Trophoblast cell (in vitro differentiated cells and primary cell): ENCODE results near the gene GNPNAT1.

Experiments
- DNase-seq, 2 donors: peaks; one replicate each; pipeline ENCODE4 v3.0.0-alpha.2; 2016
- H2AFZ ChIP-seq: 2 replicates; pipeline ENCODE4 v1.6.1; 2013; ENCODE audit warnings: low read length, moderate library complexity, mild to moderate bottlenecking; ENCODE audit not compliant: insufficient read depth, poor library complexity
- H2AK5ac ChIP-seq: 2 replicates; pipeline ENCODE4 v1.6.1; 2013; ENCODE audit warnings: mild to moderate bottlenecking, low read length
- H2BK120ac ChIP-seq: 2 replicates; pipeline ENCODE4 v1.6.1; 2013; ENCODE audit warnings: low read length, mild to moderate bottlenecking, moderate library complexity; ENCODE audit not compliant: insufficient read depth, poor library complexity
- H2BK12ac ChIP-seq: 2 replicates; pipeline ENCODE4 v1.6.1; 2013; ENCODE audit warnings: mild to moderate bottlenecking, low read length, moderate library complexity
- H2BK5ac ChIP-seq: 2 replicates; pipeline ENCODE4 v1.6.1; 2013; ENCODE audit warnings: low read length, low read depth, moderate library complexity, mild to moderate bottlenecking; ENCODE audit not compliant: poor library complexity
- H3K14ac ChIP-seq: 2 replicates; pipeline ENCODE4 v1.6.1; 2013; ENCODE audit warnings: mild to moderate bottlenecking, low read length
- H3K18ac ChIP-seq: 2 replicates; pipeline ENCODE4 v1.6.1; 2013; ENCODE audit warnings: mild to moderate bottlenecking, low read length
- H3K23ac ChIP-seq: 2 replicates; pipeline ENCODE4 v1.6.1; 2013; ENCODE audit warnings: low read length
- H3K27ac ChIP-seq: 2 replicates; pipeline ENCODE4 v1.5.1; 2013; ENCODE audit warnings: low read depth, mild to moderate bottlenecking, inconsistent platforms, low read length, moderate library complexity
- H3K27me3 ChIP-seq: 2 replicates; pipeline ENCODE4 v1.6.1; 2013; ENCODE audit warnings: inconsistent platforms, mild to moderate bottlenecking, low read length, moderate library complexity; ENCODE audit not compliant: insufficient read depth
- H3K36me3 ChIP-seq, 2 experiments: 1 replicate in 1 of 2; 2 replicates in 1 of 2; pipeline ENCODE4 v1.6.1; 2013; ENCODE audit warnings: low read length in 2 of 2, mild to moderate bottlenecking in 2 of 2, moderate library complexity in 1 of 2; ENCODE audit not compliant: insufficient read depth in 2 of 2, control insufficient read depth in 1 of 2
- H3K4ac ChIP-seq: 2 replicates; pipeline ENCODE4 v1.6.1; 2013; ENCODE audit warnings: low read depth, mild to moderate bottlenecking, low read length, moderate library complexity
- H3K4me1 ChIP-seq, 2 experiments: 1 replicate in 1 of 2; 2 replicates in 1 of 2; pipeline ENCODE4 v1.6.1; 2013; ENCODE audit warnings: low read length in 2 of 2, mild to moderate bottlenecking in 2 of 2, moderate library complexity in 1 of 2; ENCODE audit not compliant: insufficient read depth in 2 of 2, control insufficient read depth in 1 of 2
- H3K4me2 ChIP-seq: 2 replicates; pipeline ENCODE4 v1.6.1; 2013; ENCODE audit warnings: inconsistent platforms, mild to moderate bottlenecking, low read length, moderate library complexity
- H3K4me3 ChIP-seq: 2 replicates; pipeline ENCODE4 v1.5.1; 2013; ENCODE audit warnings: mild to moderate bottlenecking, low read depth, low read length, inconsistent platforms
- H3K79me1 ChIP-seq: one replicate; pipeline ENCODE4 v1.6.1; 2013; ENCODE audit warnings: low read length
- H3K79me2 ChIP-seq: 2 replicates; pipeline ENCODE4 v1.6.1; 2013; ENCODE audit warnings: low read length, mild to moderate bottlenecking; ENCODE audit not compliant: control insufficient read depth, insufficient read depth, poor library complexity
- H3K9ac ChIP-seq: 2 replicates; pipeline ENCODE4 v1.6.1; 2013; ENCODE audit warnings: mild to moderate bottlenecking, low read length
- H3K9me3 ChIP-seq: 2 replicates; pipeline ENCODE4 v1.6.1; 2013; ENCODE audit warnings: low read depth, mild to moderate bottlenecking, control low read depth, inconsistent platforms, low read length; ENCODE audit not compliant: insufficient read depth
- H4K12ac ChIP-seq: 2 replicates; pipeline ENCODE4 v1.6.1; 2013; ENCODE audit warnings: low read depth, mild to moderate bottlenecking, low read length, moderate library complexity
- H4K8ac ChIP-seq: 2 replicates; pipeline ENCODE4 v1.6.1; 2013; ENCODE audit warnings: low read depth, mild to moderate bottlenecking, low read length, moderate library complexity
- H4K91ac ChIP-seq: one replicate; pipeline ENCODE4 v1.6.1; 2013; ENCODE audit warnings: low read depth, mild to moderate bottlenecking, low read length, moderate library complexity
- WGBS: extraction: QIAGEN DNeasy Blood & Tissue Kit; methylation state at CpG from one replicate; pipeline ENCODE4 v1.1.7; 2013; ENCODE audit warnings: missing lambda C conversion rate; ENCODE audit not compliant: insufficient read length, insufficient coverage; ENCODE audit errors: extremely low coverage; 5-methylcytosine and 5-hydroxymethylcytosine counted together

The GNPNAT1 gene

GRCh38 chr14:52759145-52759544 lies 32.3 kb downstream of the GNPNAT1 start:
- H3K4ac ChIP-seq, result no peak overlapping the region
- H2AFZ ChIP-seq, result no peak overlapping the region
- no peak overlapping the region for H3K9ac ChIP-seq
- H3K23ac ChIP-seq, result no peak overlapping the region
- no peak overlapping the region for H2BK5ac ChIP-seq
- H3K14ac ChIP-seq, result no peak overlapping the region
- H4K8ac ChIP-seq, result no peak overlapping the region
- no CpG with 5 or more reads among the region's 1 CpG for WGBS
- no peaks in the 10 kb centered on the region for H3K79me2 ChIP-seq
- DNase-seq, result no peak
- no peaks in the 10 kb centered on the region for H3K27me3 ChIP-seq
- H3K4me2 ChIP-seq, result no peak overlapping the region
- no peak overlapping the region for H3K18ac ChIP-seq
- H3K9me3 ChIP-seq, result no peaks in the 10 kb centered on the region
- H4K12ac ChIP-seq, result no peak overlapping the region
- no peaks in the 10 kb centered on the region for H3K79me1 ChIP-seq
- H2AK5ac ChIP-seq, result no peak overlapping the region
- H3K27ac ChIP-seq, result no peak overlapping the region
- H3K4me1 ChIP-seq, result no peaks in the 10 kb centered on the region
- H3K36me3 ChIP-seq, result peaks cover 5 to 6% of the 10 kb centered on the region in 2 experiments
- H4K91ac ChIP-seq, result no peak overlapping the region
- H2BK120ac ChIP-seq, result no peak overlapping the region
- H3K4me3 ChIP-seq, result no peak overlapping the region
- no peak overlapping the region for H2BK12ac ChIP-seq

GRCh38 chr14:52755607-52756316 lies 35.6 kb downstream of the GNPNAT1 start:
- H3K9ac ChIP-seq, result no peak overlapping the region
- no peak for DNase-seq
- no peak overlapping the region for H3K14ac ChIP-seq
- H4K12ac ChIP-seq, result no peak overlapping the region
- H3K4me1 ChIP-seq, result no peaks in the 10 kb centered on the region
- H2AK5ac ChIP-seq, result no peak overlapping the region
- no peak overlapping the region for H2BK5ac ChIP-seq
- no peak overlapping the region for H3K4me2 ChIP-seq
- no peak overlapping the region for H3K23ac ChIP-seq
- no peak overlapping the region for H2BK120ac ChIP-seq
- H3K79me1 ChIP-seq, result no peaks in the 10 kb centered on the region
- H2AFZ ChIP-seq, result no peak overlapping the region
- peaks cover 5 to 7% of the 10 kb centered on the region in 2 experiments for H3K36me3 ChIP-seq
- H3K18ac ChIP-seq, result no peak overlapping the region
- H3K9me3 ChIP-seq, result no peaks in the 10 kb centered on the region
- no peak overlapping the region for H3K27ac ChIP-seq
- H3K27me3 ChIP-seq, result no peaks in the 10 kb centered on the region
- no peak overlapping the region for H4K91ac ChIP-seq
- no peak overlapping the region for H2BK12ac ChIP-seq
- no peaks in the 10 kb centered on the region for H3K79me2 ChIP-seq
- H4K8ac ChIP-seq, result no peak overlapping the region
- H3K4me3 ChIP-seq, result no peak overlapping the region
- no CpG with 5 or more reads among the region's 5 CpGs for WGBS
- H3K4ac ChIP-seq, result no peak overlapping the region

GRCh38 chr14:52748647-52749292 lies 42.6 kb downstream of the GNPNAT1 start:
- Histone ChIP-seq H2BK12ac (no peak overlapping the region), H2BK120ac (no peak overlapping the region), H2AK5ac (no peak overlapping the region), H3K4ac (no peak overlapping the region), H4K91ac (no peak overlapping the region), H3K9me3 (no peaks in the 10 kb centered on the region), H3K4me2 (no peak overlapping the region), H4K12ac (no peak overlapping the region), H3K79me2 (no peaks in the 10 kb centered on the region), H3K79me1 (no peaks in the 10 kb centered on the region), H3K36me3 (peaks cover 6 to 12% of the 10 kb centered on the region in 2 experiments), H4K8ac (no peak overlapping the region), H3K27me3 (no peaks in the 10 kb centered on the region), H3K9ac (no peak overlapping the region), H2BK5ac (no peak overlapping the region), H3K27ac (no peak overlapping the region), H3K4me3 (no peak overlapping the region), H2AFZ (no peak overlapping the region), H3K18ac (no peak overlapping the region), H3K4me1 (no peaks in the 10 kb centered on the region), H3K23ac (no peak overlapping the region), H3K14ac (no peak overlapping the region)
- DNase-seq, result no peak
- no CpG with 5 or more reads among the region's 8 CpGs for WGBS

GRCh38 chr14:52741865-52742264 lies 49.5 kb downstream of the GNPNAT1 start:
- no peak overlapping the region for H3K4ac ChIP-seq
- H3K4me1 ChIP-seq, result no peaks in the 10 kb centered on the region
- no peaks in the 10 kb centered on the region for H3K79me2 ChIP-seq
- H4K8ac ChIP-seq, result no peak overlapping the region
- no peak overlapping the region for H2BK12ac ChIP-seq
- no peak overlapping the region for H2AFZ ChIP-seq
- H3K36me3 ChIP-seq, result peaks cover 0 to 2% of the 10 kb centered on the region in 2 experiments
- no peak overlapping the region for H2BK120ac ChIP-seq
- no peak overlapping the region for H4K12ac ChIP-seq
- H3K9ac ChIP-seq, result no peak overlapping the region
- no peaks in the 10 kb centered on the region for H3K79me1 ChIP-seq
- H2BK5ac ChIP-seq, result no peak overlapping the region
- no peaks in the 10 kb centered on the region for H3K9me3 ChIP-seq
- H3K27me3 ChIP-seq, result no peaks in the 10 kb centered on the region
- DNase-seq, result no peak
- H4K91ac ChIP-seq, result no peak overlapping the region
- no peak overlapping the region for H3K14ac ChIP-seq
- H2AK5ac ChIP-seq, result no peak overlapping the region
- no peak overlapping the region for H3K4me2 ChIP-seq
- no peak overlapping the region for H3K27ac ChIP-seq
- H3K4me3 ChIP-seq, result no peak overlapping the region
- no peak overlapping the region for H3K18ac ChIP-seq
- H3K23ac ChIP-seq, result no peak overlapping the region
